Measurements from ENCODE around the gene SREBF2. TPM values are rescaled to one million over a fixed set of nuclear protein-coding genes. Genes with fewer than 3 reads are reported as not detected.
"Not testable (repeated sequence)": the region's sequence is repeated elsewhere in the genome, so short reads cannot be mapped to it uniquely, and the experiment has no call there.

SREBF2 gene
- total and polyA plus RNA-seq, 4 donors = 60.2 to 176 (median 119) TPM

- Histone ChIP-seq H3K27me3 (ENCODE audit: control insufficient read depth, insufficient read depth, low read length) (no peaks in the 10 kb centered on the region), H3K36me3 (ENCODE audit: control insufficient read depth, insufficient read depth, low read length) (peaks cover 26% of the 10 kb centered on the region), H3K4me1 (ENCODE audit: control insufficient read depth, insufficient read depth, low read length) (peaks cover 49% of the 10 kb centered on the region), H3K27ac (ENCODE audit: low read depth, low read length) (no peak overlapping the region), H3K4me3 (ENCODE audit: low read depth, low read length) (no peak overlapping the region), H3K9me3 (ENCODE audit: control insufficient read depth, insufficient read depth, low read length) (no peaks in the 10 kb centered on the region)
- WGBS (ENCODE audit: insufficient coverage) = 73% methylated on average over 4 of the region's 4 CpGs
- no peak for DNase-seq (ENCODE audit: low read depth in 4 of 6, low spot score in 6 of 6)
These were observed 4.4 kb upstream of the SREBF2 start for GRCh38 chr22:41828516-41828915.

DNA sequence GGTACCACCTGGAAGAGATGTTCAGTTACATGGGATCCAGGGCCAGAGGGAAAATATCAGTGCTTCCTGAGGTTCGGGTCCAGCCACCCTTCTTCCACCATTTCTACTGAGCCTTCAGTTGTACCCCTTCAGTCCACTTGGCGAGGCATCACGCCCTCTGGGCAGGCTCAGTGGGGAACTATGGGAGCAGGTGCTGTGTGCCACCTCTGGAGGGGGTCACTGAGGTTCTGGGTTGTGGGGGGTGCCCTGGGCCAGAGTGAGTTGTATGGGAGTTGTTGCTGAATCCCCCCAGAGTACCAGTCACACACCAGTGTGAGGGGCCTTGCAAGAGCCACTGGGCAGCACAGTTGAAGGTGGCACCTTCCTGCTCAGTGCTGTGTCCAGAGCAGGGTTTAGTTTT is 2.7 kb upstream of the SREBF2 start:
- DNase-seq (ENCODE audit: low read depth in 4 of 6, low spot score in 6 of 6) = no peak
- Histone ChIP-seq H3K4me1 (ENCODE audit: control insufficient read depth, insufficient read depth, low read length) (peaks cover 47% of the 10 kb centered on the region), H3K9me3 (ENCODE audit: control insufficient read depth, insufficient read depth, low read length) (no peaks in the 10 kb centered on the region), H3K4me3 (ENCODE audit: low read depth, low read length) (no peak overlapping the region), H3K27me3 (ENCODE audit: control insufficient read depth, insufficient read depth, low read length) (no peaks in the 10 kb centered on the region), H3K36me3 (ENCODE audit: control insufficient read depth, insufficient read depth, low read length) (peaks cover 16% of the 10 kb centered on the region), H3K27ac (ENCODE audit: low read depth, low read length) (no peak overlapping the region)
- WGBS (ENCODE audit: insufficient coverage) = 100% methylated on average over 2 of the region's 3 CpGs

DNA sequence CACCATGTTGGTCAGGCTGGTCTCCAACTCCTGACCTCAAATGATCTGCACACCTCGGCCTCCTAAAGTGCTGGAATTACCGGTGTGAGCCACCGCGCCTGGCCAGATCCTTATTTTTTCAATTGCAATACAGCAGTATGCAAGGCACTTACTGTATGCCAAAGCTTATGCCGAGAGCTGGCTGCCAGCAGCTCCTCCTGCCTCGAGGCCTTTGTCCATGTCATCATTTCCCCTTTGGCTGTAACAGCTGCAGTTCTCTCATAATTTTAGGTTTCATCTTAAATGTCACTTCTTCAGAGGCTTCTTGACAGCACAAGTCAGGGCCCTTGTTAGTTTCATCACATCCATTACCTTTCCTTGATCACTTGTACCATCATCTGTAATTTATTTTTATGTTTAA is 1.5 kb upstream of the SREBF2 start:
- peak in 1 of 6 donors; percentile 28 for DNase-seq (ENCODE audit: low read depth in 4 of 6, low spot score in 6 of 6)
- peaks cover 12% of the 10 kb centered on the region for H3K36me3 ChIP-seq (ENCODE audit: control insufficient read depth, insufficient read depth, low read length)
- no peak overlapping the region for H3K4me3 ChIP-seq (ENCODE audit: low read depth, low read length)
- H3K4me1 ChIP-seq (ENCODE audit: control insufficient read depth, insufficient read depth, low read length) = peaks cover 41% of the 10 kb centered on the region
- no peaks in the 10 kb centered on the region for H3K27me3 ChIP-seq (ENCODE audit: control insufficient read depth, insufficient read depth, low read length)
- H3K9me3 ChIP-seq (ENCODE audit: control insufficient read depth, insufficient read depth, low read length) = no peaks in the 10 kb centered on the region
- WGBS (ENCODE audit: insufficient coverage) = 66% methylated on average over 6 of the region's 6 CpGs
- peak overlapping the region; percentile 13 for H3K27ac ChIP-seq (ENCODE audit: low read depth, low read length)

- 0% methylated on average over 14 of the region's 17 CpGs for WGBS (ENCODE audit: insufficient coverage)
- peaks cover 38% of the 10 kb centered on the region for H3K4me1 ChIP-seq (ENCODE audit: control insufficient read depth, insufficient read depth, low read length)
- H3K36me3 ChIP-seq (ENCODE audit: control insufficient read depth, insufficient read depth, low read length) = peaks cover 12% of the 10 kb centered on the region
- H3K27me3 ChIP-seq (ENCODE audit: control insufficient read depth, insufficient read depth, low read length) = no peaks in the 10 kb centered on the region
- no peaks in the 10 kb centered on the region for H3K9me3 ChIP-seq (ENCODE audit: control insufficient read depth, insufficient read depth, low read length)
- peak overlapping the region; percentile 74 for H3K4me3 ChIP-seq (ENCODE audit: low read depth, low read length)
- DNase-seq (ENCODE audit: low read depth in 4 of 6, low spot score in 6 of 6) = no peak
- H3K27ac ChIP-seq (ENCODE audit: low read depth, low read length) = peak overlapping the region; percentile 98
These were observed 915 bp upstream of the SREBF2 start for GRCh38 chr22:41831828-41832552.

GRCh38 chr22:41833369-41834004 is 582 bp downstream of the SREBF2 start:
- H3K4me1 ChIP-seq (ENCODE audit: control insufficient read depth, insufficient read depth, low read length) = peaks cover 26% of the 10 kb centered on the region
- H3K27ac ChIP-seq (ENCODE audit: low read depth, low read length) = peak overlapping the region; percentile 88
- peaks cover 19% of the 10 kb centered on the region for H3K36me3 ChIP-seq (ENCODE audit: control insufficient read depth, insufficient read depth, low read length)
- H3K9me3 ChIP-seq (ENCODE audit: control insufficient read depth, insufficient read depth, low read length) = no peaks in the 10 kb centered on the region
- DNase-seq (ENCODE audit: low read depth in 4 of 6, low spot score in 6 of 6) = peak in 4 of 6 donors; percentile 37 to 76 (median 60)
- H3K27me3 ChIP-seq (ENCODE audit: control insufficient read depth, insufficient read depth, low read length) = no peaks in the 10 kb centered on the region
- WGBS (ENCODE audit: insufficient coverage) = under 1% methylated on average over 83 of the region's 86 CpGs
- peak overlapping the region; percentile 73 for H3K4me3 ChIP-seq (ENCODE audit: low read depth, low read length)

- Histone ChIP-seq H3K27me3 (ENCODE audit: control insufficient read depth, insufficient read depth, low read length) (no peaks in the 10 kb centered on the region), H3K4me1 (ENCODE audit: control insufficient read depth, insufficient read depth, low read length) (peaks cover 23% of the 10 kb centered on the region), H3K27ac (ENCODE audit: low read depth, low read length) (peak overlapping the region; percentile 88), H3K36me3 (ENCODE audit: control insufficient read depth, insufficient read depth, low read length) (peaks cover 27% of the 10 kb centered on the region), H3K9me3 (ENCODE audit: control insufficient read depth, insufficient read depth, low read length) (no peaks in the 10 kb centered on the region), H3K4me3 (ENCODE audit: low read depth, low read length) (peak overlapping the region; percentile 73)
- DNase-seq (ENCODE audit: low read depth in 4 of 6, low spot score in 6 of 6) = peak in 2 of 6 donors; percentile 40 to 52
- 6% methylated on average over 11 of the region's 14 CpGs for WGBS (ENCODE audit: insufficient coverage)
These were observed 1.4 kb downstream of the SREBF2 start for GRCh38 chr22:41834005-41834944.

DNA sequence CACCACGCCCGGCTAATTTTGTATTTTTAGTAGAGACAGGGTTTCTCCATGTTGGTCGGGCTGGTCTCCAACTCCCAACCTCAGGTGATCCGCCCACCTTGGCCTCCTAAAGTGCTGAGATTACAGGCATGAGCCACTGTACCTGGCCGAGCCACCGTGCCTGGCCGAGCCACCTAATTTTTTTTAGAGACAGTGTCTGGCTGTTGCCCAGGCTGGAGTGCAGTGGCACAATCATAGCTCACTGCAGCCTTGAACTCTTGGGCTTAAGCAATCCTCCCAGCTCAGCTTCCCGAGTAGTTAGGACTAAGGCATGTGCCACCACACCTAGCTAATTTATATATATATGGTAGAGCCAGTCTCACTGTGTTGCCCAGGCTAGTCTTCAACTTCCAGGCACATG is 2.6 kb downstream of the SREBF2 start:
- H3K9me3 ChIP-seq (ENCODE audit: control insufficient read depth, insufficient read depth, low read length); H3K27ac ChIP-seq (ENCODE audit: low read depth, low read length); DNase-seq (ENCODE audit: low read depth in 4 of 6, low spot score in 6 of 6); H3K4me3 ChIP-seq (ENCODE audit: low read depth, low read length); H3K27me3 ChIP-seq (ENCODE audit: control insufficient read depth, insufficient read depth, low read length): not testable (repeated sequence)
- Histone ChIP-seq H3K4me1 (ENCODE audit: control insufficient read depth, insufficient read depth, low read length) (peaks cover 27% of the 10 kb centered on the region), H3K36me3 (ENCODE audit: control insufficient read depth, insufficient read depth, low read length) (peaks cover 35% of the 10 kb centered on the region)
- WGBS (ENCODE audit: insufficient coverage) = 84% methylated on average over 4 of the region's 8 CpGs

DNA sequence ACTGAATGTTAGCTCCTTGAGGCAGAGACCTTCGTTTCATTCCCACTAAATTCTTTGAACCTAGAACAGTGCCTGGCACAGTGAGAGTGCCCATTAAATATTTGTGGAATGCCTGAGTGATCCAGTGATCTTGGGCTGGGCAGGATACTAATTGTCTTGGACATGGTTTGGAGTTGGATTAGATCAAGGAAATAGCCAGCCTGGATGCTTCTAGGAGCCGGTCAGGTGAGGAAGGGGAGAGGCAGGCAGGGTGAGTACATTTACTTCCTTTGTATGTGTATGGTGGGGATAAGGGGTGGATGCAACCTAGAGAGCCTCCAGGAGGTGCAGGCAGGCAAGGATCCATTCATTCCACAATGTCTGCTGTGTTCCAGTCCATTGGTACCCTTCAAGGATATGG is 3.6 kb downstream of the SREBF2 start:
- Histone ChIP-seq H3K36me3 (ENCODE audit: control insufficient read depth, insufficient read depth, low read length) (peaks cover 38% of the 10 kb centered on the region), H3K9me3 (ENCODE audit: control insufficient read depth, insufficient read depth, low read length) (no peaks in the 10 kb centered on the region), H3K4me1 (ENCODE audit: control insufficient read depth, insufficient read depth, low read length) (peaks cover 28% of the 10 kb centered on the region), H3K27ac (ENCODE audit: low read depth, low read length) (no peak overlapping the region), H3K4me3 (ENCODE audit: low read depth, low read length) (no peak overlapping the region), H3K27me3 (ENCODE audit: control insufficient read depth, insufficient read depth, low read length) (no peaks in the 10 kb centered on the region)
- DNase-seq (ENCODE audit: low read depth in 4 of 6, low spot score in 6 of 6) = no peak
- WGBS (ENCODE audit: insufficient coverage) = 100% methylated on average over 1 of the region's 2 CpGs

GRCh38 chr22:41838842-41839618 is 6.1 kb downstream of the SREBF2 start:
- H3K4me3 ChIP-seq (ENCODE audit: low read depth, low read length) = no peak overlapping the region
- H3K9me3 ChIP-seq (ENCODE audit: control insufficient read depth, insufficient read depth, low read length) = no peaks in the 10 kb centered on the region
- no peaks in the 10 kb centered on the region for H3K27me3 ChIP-seq (ENCODE audit: control insufficient read depth, insufficient read depth, low read length)
- peaks cover 38% of the 10 kb centered on the region for H3K36me3 ChIP-seq (ENCODE audit: control insufficient read depth, insufficient read depth, low read length)
- DNase-seq (ENCODE audit: low read depth in 4 of 6, low spot score in 6 of 6) = no peak
- H3K27ac ChIP-seq (ENCODE audit: low read depth, low read length) = peak overlapping the region; percentile 25
- 83% methylated on average over 1 of the region's 1 CpG for WGBS (ENCODE audit: insufficient coverage)
- H3K4me1 ChIP-seq (ENCODE audit: control insufficient read depth, insufficient read depth, low read length) = peaks cover 23% of the 10 kb centered on the region
